KOPT-K1 (cell line): Measurements from ENCODE around the gene DEFB108B.
"Not testable (repeated sequence)": the region's sequence is repeated elsewhere in the genome, so short reads cannot be mapped to it uniquely, and the experiment has no call there.

Experiments used
- H3K27ac ChIP-seq: fragments of 200-600 bp; sonication (generic); 2 replicates; pipeline ENCODE4 v1.5.1; 2016; ENCODE audit warnings: antibody characterized with exemption, mild to moderate bottlenecking, low read depth, low read length; ENCODE audit not compliant: poor library complexity, severe bottlenecking
- H3K36me3 ChIP-seq: fragments of 200-600 bp; sonication (generic); 2 replicates; pipeline ENCODE4 v1.5.1; 2017; ENCODE audit warnings: antibody characterized with exemption, mild to moderate bottlenecking, low read length, moderate library complexity; ENCODE audit not compliant: insufficient read depth
- H3K9me3 ChIP-seq: fragments of 200-600 bp; sonication (generic); 2 replicates; pipeline ENCODE4 v1.5.1; 2017; ENCODE audit warnings: antibody characterized with exemption, low read length, mild to moderate bottlenecking; ENCODE audit not compliant: insufficient read depth, poor library complexity, severe bottlenecking

The DEFB108B gene

DNA sequence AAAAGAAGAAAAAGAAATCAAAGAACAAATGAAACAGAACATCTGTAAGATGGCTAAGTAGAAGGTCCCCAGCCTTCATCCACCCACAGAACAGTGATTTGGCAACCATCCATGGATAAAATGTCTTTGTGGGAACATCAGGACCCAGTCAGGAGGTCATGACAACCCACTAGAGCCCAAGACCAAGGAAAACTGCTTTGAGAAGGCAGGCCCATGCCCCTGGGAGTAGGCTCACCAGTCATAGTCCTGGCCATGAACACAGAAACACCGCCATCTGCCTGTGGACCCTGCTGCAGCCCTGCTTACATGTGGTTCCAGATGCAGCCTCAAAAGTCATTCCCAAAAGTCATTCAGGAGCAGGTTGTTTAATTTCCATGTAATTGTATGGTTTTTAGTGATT, 34.2 kb downstream of the DEFB108B start:
- not testable (repeated sequence) for H3K27ac ChIP-seq, H3K9me3 ChIP-seq

DNA sequence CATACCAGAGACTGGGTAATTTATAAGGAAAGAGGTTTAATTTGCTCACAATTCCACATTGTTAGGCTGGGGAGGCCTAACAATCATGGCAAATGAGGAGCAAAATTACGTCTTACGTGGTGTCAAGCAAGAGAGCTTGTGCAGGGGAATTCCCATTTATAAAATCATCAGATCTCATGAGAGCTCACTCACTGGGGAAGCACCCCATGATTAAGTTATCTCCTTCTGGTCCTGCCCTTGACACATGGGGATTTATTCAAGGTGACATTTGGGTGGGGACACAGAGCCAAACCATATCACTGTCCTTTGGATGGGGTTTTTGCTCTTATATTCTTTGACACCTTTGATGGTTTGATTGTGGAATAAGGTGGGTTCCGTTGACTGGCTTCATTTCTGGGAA, 36.9 kb downstream of the DEFB108B start:
- H3K27ac ChIP-seq, H3K9me3 ChIP-seq, H3K36me3 ChIP-seq: not testable (repeated sequence)

More for the DNA sequence above, 34.2 kb downstream of the DEFB108B start:
- H3K36me3 ChIP-seq = not testable (repeated sequence)

DNA sequence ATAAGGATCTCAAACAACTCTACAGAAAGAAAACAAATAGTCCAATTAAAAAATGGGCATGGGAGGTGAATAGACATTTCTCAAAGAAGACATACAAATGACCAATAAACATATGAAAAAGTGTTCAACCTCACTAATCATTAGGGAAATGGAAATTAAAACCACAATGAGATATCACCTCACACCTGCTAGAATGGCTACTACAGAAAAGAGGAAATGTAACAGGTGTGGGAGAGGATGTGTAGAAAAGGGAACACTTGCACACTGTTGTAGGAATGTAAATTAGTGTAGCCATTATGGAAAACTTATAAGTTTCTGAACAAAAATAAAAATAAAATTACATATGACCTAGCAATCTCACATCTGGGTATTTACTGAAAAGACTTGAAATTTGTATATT, 37.7 kb downstream of the DEFB108B start:
- H3K27ac ChIP-seq, H3K9me3 ChIP-seq, H3K36me3 ChIP-seq: not testable (repeated sequence)

DNA sequence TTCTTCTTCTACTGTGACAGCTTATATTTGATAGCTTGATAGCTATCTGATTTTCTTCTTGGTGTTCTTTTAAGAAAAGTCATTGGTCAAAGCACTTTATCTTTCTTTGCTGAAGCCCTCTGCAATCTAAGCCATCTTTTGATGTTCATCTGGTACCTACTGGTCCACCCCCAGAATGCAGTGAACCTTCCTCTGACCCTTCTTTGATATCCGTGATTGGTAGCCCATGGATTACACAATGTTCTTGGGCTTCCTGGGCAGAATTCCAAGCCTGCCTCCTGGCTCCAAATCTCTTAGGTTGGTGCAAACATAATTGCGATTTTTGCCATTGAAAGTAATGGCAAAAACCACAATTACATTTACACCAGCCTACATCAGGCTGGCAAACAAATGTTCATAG, 43.3 kb downstream of the DEFB108B start:
- not testable (repeated sequence) for H3K36me3 ChIP-seq, H3K9me3 ChIP-seq

DNA sequence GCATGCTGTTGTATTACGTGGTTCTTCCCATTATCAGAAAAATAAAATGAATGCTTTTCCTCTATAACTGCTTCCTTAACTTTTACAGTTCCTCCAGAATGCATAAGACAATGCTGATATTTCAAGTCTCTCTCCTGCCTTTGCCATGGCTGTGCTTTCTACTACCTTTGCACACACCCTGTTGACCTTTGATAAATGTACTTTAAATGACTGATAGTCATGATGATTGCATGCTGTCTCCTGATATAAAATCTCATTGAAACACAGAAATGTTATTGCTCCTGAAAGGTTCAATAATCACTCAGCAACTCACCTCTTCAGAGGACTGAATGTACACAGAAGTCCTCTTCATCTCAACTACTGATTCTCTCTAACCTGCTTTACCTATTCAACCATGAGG, 45.1 kb downstream of the DEFB108B start, which contains the start of gene DEFB131B:
Gene DEFB131B (plus strand): TSS at position 395 of the 400 bp plus-strand sequence. CDS start 0 bp downstream, at position 395.
- H3K36me3 ChIP-seq, H3K27ac ChIP-seq, H3K9me3 ChIP-seq: not testable (repeated sequence)

More for the DNA sequence above, 43.3 kb downstream of the DEFB108B start:
- H3K27ac ChIP-seq = not testable (repeated sequence)

DNA sequence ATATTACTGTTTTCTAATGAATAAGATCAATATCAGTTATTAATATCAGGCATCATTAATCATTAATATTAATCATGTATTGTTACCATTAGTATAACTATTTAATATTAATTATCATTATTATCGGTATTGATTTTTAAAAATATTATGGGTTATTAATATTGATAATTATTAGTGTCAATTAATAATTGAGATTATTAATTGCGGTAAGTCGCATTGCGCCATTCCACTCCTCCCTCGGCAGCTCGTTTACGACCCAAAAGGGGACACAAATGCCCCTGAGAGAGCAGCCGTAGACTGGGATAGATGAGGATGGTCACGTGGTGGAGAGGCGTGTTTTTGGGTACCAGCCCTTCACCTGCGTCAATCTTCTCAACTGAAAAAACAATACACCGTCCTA, 52.8 kb downstream of the DEFB108B start:
- H3K27ac ChIP-seq, H3K9me3 ChIP-seq, H3K36me3 ChIP-seq: not testable (repeated sequence)
